Measurements from ENCODE around the gene PIP4K2B. TPM values are rescaled to one million over a fixed set of nuclear protein-coding genes. Genes with fewer than 3 reads are reported as not detected.

PIP4K2B gene
- 10 to 100 TPM; 42.1 to 42.3 TPM for total RNA-seq
- polyA plus RNA-seq, result 10 to 100 TPM; 16.1 to 16.3 TPM
- long read RNA-seq, donor 1, full-length matches to known transcripts, result 13 of 23 reads
- long read RNA-seq, donor 1, partial matches to known transcripts, result 10 of 23 reads
- long read RNA-seq, donor 1, other reads (novel, unspliced or antisense), result 0 of 23 reads
- long read RNA-seq, donor 2, partial matches to known transcripts, result 6 of 6 reads
- long read RNA-seq, donor 2, other reads (novel, unspliced or antisense), result 0 of 6 reads
- long read RNA-seq, donor 3, full-length matches to known transcripts, result 5 of 36 reads
- long read RNA-seq, donor 3, partial matches to known transcripts, result 31 of 36 reads
- long read RNA-seq, donor 3, other reads (novel, unspliced or antisense), result 0 of 36 reads
- long read RNA-seq, donor 4, full-length matches to known transcripts, result 1 of 7 reads
- long read RNA-seq, donor 4, partial matches to known transcripts, result 6 of 7 reads
- long read RNA-seq, donor 4, other reads (novel, unspliced or antisense), result 0 of 7 reads
- long read RNA-seq, donor 5, full-length matches to known transcripts, result 4 of 21 reads
- long read RNA-seq, donor 5, partial matches to known transcripts, result 17 of 21 reads
- long read RNA-seq, donor 5, other reads (novel, unspliced or antisense), result 0 of 21 reads

GRCh38 chr17:38799501-38800236, at the start of gene PIP4K2B:
PIP4K2B (minus strand) TSS chr17:38799556; CDS start chr17:38799424, 132 bp downstream.
- Histone ChIP-seq H3K9me3 (ENCODE audit: control insufficient read depth in 4 of 4, insufficient read depth in 3 of 4, low read length in 3 of 4) (no peaks in the 10 kb centered on the region), H3K27me3 (ENCODE audit: control insufficient read depth in 3 of 3, insufficient read depth in 3 of 3, low read length in 2 of 3) (no peaks in the 10 kb centered on the region), H3K36me3 (ENCODE audit: control insufficient read depth in 4 of 4, insufficient read depth in 4 of 4, low read length in 4 of 4) (peaks cover 13 to 25% (median 17%) of the 10 kb centered on the region in 4 donors), H3K27ac (ENCODE audit: low read depth in 1 of 2, low read length in 1 of 2) (peak within 1 kb of the TSS; percentile 98 to 99), H3K4me1 (ENCODE audit: control insufficient read depth in 5 of 5, insufficient read depth in 5 of 5, low read length in 5 of 5) (peaks cover 8 to 24% (median 16%) of the 10 kb centered on the region in 5 donors), H3K4me3 (peak within 1 kb of the TSS; percentile 77), H3K9ac (ENCODE audit: insufficient read depth in 1 of 2, low read length in 2 of 2) (peak within 1 kb of the TSS; percentile 42 to 53)
- DNase-seq (peak; percentile 98 to 99 (median 99)), ATAC-seq (ENCODE audit: insufficient read depth, low FRiP score) (peak; percentile 96)
- TF ChIP-seq CTCF (IDR thresholded peaks at IDR 0.05; ENCODE audit: control extremely low read depth, extremely low read depth), result no peak
- 1% methylated on average over 51 to 76 of the region's 76 CpGs for WGBS, 2 donors

- no peak overlapping the region for H3K9ac ChIP-seq (ENCODE audit: insufficient read depth in 1 of 2, low read length in 2 of 2)
- peaks cover 0 to 18% (median 14%) of the 10 kb centered on the region in 5 donors for H3K4me1 ChIP-seq (ENCODE audit: control insufficient read depth in 5 of 5, insufficient read depth in 5 of 5, low read length in 5 of 5)
- H3K4me3 ChIP-seq, result no peak overlapping the region
- TF ChIP-seq CTCF (IDR thresholded peaks at IDR 0.05; ENCODE audit: control extremely low read depth, extremely low read depth), result no peak
- no peaks in the 10 kb centered on the region for H3K9me3 ChIP-seq (ENCODE audit: control insufficient read depth in 4 of 4, insufficient read depth in 3 of 4, low read length in 3 of 4)
- ATAC-seq (ENCODE audit: insufficient read depth, low FRiP score) (no peak), DNase-seq (no peak)
- no peak overlapping the region for H3K27ac ChIP-seq (ENCODE audit: low read depth in 1 of 2, low read length in 1 of 2)
- 98 to 100% methylated on average over 1 of the region's 1 CpG for WGBS, 2 donors
- H3K27me3 ChIP-seq (ENCODE audit: control insufficient read depth in 3 of 3, insufficient read depth in 3 of 3, low read length in 2 of 3), result no peaks in the 10 kb centered on the region
- peaks cover 35 to 41% (median 39%) of the 10 kb centered on the region in 4 donors for H3K36me3 ChIP-seq (ENCODE audit: control insufficient read depth in 4 of 4, insufficient read depth in 4 of 4, low read length in 4 of 4)
Measured at GRCh38 chr17:38848557-38848891, 49.2 kb upstream of the PIP4K2B start.

GRCh38 chr17:38844261-38844757, 45.0 kb upstream of the PIP4K2B start:
- H3K9ac ChIP-seq (ENCODE audit: insufficient read depth in 1 of 2, low read length in 2 of 2), result no peak overlapping the region
- H3K9me3 ChIP-seq (ENCODE audit: control insufficient read depth in 4 of 4, insufficient read depth in 3 of 4, low read length in 3 of 4), result no peaks in the 10 kb centered on the region
- H3K4me1 ChIP-seq (ENCODE audit: control insufficient read depth in 5 of 5, insufficient read depth in 5 of 5, low read length in 5 of 5), result no peaks in the 10 kb centered on the region
- peaks cover 7 to 17% (median 11%) of the 10 kb centered on the region in 4 donors for H3K36me3 ChIP-seq (ENCODE audit: control insufficient read depth in 4 of 4, insufficient read depth in 4 of 4, low read length in 4 of 4)
- WGBS, 2 donors, result 79 to 83% methylated on average over 13 of the region's 13 CpGs
- no peak for TF ChIP-seq CTCF (IDR thresholded peaks at IDR 0.05; ENCODE audit: control extremely low read depth, extremely low read depth)
- DNase-seq, result no peak
- ATAC-seq (ENCODE audit: insufficient read depth, low FRiP score), result no peak
- H3K4me3 ChIP-seq, result no peak overlapping the region
- H3K27me3 ChIP-seq (ENCODE audit: control insufficient read depth in 3 of 3, insufficient read depth in 3 of 3, low read length in 2 of 3), result no peaks in the 10 kb centered on the region
- H3K27ac ChIP-seq (ENCODE audit: low read depth in 1 of 2, low read length in 1 of 2), result no peak overlapping the region

Measured in lung (tissue), 16 donors.